Sigmoid colon (tissue), 4 donors: ENCODE data around the gene RBM39.

ENCODE experiments used
- EP300 ChIP-seq, 4 donors: sonication (generic); formaldehyde crosslinking; IDR thresholded peaks; one replicate each; pipeline ENCODE4 v1.6.1; 2017; ENCODE audit warnings: antibody characterized with exemption in 4 of 4
- POLR2A ChIP-seq, 2 donors: fragments of 450-650 bp; IDR thresholded peaks; one replicate each; pipeline ENCODE4 v1.6.1; 2016; ENCODE audit warnings: antibody characterized with exemption in 2 of 2, mild to moderate bottlenecking in 2 of 2, moderate library complexity in 2 of 2
- POLR2AphosphoS5 ChIP-seq, 4 donors: sonication (generic); formaldehyde crosslinking; IDR thresholded peaks; one replicate each; pipeline ENCODE4 v1.6.1; 2017; ENCODE audit warnings: antibody characterized with exemption in 4 of 4
- TF ChIP-seq, protein P1 (sequence below), 4 experiments: fragments of 450-650 bp in 3 of 4; fragments of 200-600 bp in 1 of 4; IDR thresholded peaks; one replicate each; pipeline ENCODE4 v1.5.1; 2016 to 2019; ENCODE audit warnings: antibody characterized with exemption in 4 of 4, mild to moderate bottlenecking in 3 of 4, moderate library complexity in 2 of 4

DNA sequence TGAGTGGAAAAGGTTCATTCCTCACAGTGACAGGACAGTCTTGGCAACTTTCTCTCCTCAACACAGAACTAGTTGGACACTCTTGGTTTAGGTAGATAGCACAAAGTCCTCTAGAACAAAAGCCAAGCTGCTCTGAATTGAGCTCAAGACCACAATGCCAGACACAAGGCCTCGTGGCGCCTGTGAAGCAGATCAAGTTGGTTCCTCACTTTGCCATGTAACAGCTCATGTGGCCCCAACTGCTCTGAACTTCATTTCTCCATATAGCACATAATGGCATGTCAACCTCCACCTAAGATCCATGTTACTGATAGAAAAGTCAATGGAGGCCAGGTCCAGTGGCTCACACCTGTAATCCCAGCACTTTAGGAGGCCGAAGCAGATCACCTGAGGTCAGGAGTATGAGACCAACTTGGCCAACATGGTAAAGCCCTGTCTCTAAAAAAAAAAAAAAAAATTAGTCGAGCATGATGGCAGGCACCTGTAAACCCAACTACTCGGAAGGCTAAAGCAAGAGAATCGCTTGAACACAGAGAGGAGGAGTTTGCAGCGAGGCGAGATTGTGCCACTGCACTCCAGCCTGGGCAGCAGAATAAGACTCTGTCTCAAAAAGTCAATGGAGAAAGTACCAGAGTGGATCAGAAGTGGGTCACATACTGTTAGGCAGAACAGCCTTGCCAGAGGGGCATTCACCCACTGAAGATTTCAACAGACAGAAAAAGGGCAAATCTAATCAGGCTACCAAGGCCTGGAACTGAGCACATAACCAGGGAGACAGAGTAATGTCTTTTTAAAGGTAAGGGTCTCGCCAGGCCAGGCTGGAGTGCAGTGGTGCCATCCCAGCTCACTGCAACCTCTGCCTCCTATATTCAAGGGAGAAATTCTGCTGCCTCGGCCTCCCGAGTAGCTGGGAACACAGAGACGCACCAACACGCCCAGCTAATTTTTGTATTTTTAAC lies 21.6 kb downstream of the RBM39 start:
- TF ChIP-seq, protein P1, sequence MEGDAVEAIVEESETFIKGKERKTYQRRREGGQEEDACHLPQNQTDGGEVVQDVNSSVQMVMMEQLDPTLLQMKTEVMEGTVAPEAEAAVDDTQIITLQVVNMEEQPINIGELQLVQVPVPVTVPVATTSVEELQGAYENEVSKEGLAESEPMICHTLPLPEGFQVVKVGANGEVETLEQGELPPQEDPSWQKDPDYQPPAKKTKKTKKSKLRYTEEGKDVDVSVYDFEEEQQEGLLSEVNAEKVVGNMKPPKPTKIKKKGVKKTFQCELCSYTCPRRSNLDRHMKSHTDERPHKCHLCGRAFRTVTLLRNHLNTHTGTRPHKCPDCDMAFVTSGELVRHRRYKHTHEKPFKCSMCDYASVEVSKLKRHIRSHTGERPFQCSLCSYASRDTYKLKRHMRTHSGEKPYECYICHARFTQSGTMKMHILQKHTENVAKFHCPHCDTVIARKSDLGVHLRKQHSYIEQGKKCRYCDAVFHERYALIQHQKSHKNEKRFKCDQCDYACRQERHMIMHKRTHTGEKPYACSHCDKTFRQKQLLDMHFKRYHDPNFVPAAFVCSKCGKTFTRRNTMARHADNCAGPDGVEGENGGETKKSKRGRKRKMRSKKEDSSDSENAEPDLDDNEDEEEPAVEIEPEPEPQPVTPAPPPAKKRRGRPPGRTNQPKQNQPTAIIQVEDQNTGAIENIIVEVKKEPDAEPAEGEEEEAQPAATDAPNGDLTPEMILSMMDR (IDR thresholded peaks at IDR 0.05) = no peak
- TF ChIP-seq POLR2A (IDR thresholded peaks at IDR 0.05) (no peak), POLR2AphosphoS5 (IDR thresholded peaks at IDR 0.05) (no peak), EP300 (IDR thresholded peaks at IDR 0.05) (no peak)
